GM19239 (cell line): Measurements from ENCODE around the gene ATP6V1B1.

ENCODE experiments used
- DNase-seq: peaks from one replicate; pipeline ENCODE4 v3.0.0; 2011; ENCODE audit warnings: low spot score; ENCODE audit not compliant: insufficient read length
- FAIRE-seq: peaks from 2 replicates; lab custom pipeline; 2011; peaks lifted over from hg19 to GRCh38; lab: Jason Lieb, UNC

The ATP6V1B1 gene

DNA sequence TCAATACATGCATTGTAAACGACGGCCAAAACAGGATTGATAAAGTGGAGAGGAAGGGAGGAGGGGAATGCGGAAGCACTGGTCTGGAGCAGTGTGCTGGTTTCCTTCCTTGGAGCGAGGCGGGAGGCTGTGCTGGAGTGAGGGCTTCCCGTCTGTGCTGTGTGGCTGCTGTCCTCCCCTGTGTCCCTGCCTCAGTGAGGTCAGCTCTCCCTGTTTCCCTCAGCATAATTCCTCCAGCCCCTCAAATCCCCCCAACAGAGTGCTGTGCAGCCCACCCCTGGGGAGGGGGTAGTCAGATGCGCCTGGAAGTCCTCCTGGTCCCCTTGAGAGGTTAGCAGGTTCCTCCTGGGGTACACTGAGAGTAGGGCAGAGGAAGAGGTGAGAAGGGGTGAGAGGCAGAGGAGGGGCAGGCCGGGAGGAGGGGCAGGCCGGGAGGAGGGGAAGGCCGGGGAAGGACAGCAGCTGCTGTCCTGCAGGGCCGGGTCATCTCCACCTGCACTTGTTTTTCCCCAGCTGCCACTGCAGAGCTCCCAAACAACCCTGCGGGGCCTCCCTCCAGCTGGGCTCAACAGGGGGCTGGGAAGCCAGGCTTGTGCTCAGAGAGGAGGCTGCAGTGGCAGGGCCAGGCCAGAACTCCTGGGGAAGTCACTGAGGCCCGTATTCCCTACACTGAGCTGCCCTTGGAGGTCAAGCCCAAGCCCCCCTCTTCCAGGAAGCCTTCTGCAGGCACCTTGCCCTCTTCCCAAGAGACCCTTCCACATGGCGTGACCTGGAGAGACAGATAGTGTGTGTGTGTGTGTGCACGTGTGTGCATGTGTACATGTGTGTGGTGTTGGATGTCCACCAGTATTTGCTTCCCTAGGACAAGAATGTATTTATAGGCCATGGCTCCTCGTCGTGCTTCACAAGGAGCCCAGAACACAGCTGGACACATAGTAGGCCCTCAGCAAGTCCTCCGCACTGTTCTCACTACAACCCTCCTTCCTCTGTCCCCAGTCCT lies 13.2 kb upstream of the ATP6V1B1 start:
- FAIRE-seq (no peak), DNase-seq (no peak)

DNA sequence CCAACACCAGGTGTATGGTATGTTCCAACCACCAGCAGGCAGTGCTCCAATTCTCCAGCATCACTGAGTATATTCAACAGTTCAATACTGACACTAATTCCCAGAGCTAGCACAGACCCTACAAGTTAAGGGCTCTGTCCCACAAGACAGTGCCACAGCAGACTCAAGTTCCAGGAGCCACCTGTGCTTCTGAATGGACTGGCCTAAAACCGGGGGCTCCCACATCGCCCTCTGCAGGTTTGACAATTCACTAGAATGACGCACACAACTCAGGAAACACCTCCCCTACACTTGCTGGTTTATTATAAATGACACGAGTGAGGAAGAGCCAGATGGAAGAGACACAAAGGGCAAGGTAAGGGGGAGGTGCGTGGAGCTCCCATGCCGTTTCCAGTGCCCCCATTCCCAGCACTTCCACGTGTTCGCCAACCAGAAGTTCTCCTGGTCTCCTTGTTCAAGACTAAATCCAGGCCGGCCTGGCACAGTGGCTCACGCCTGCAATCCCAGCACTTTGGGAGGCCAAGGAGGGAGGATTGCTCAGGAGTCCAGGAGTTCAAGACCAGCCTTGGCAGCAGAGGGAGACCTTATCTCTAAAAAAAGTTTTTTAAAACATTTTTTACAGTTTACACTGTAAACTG lies 12.2 kb upstream of the ATP6V1B1 start:
- DNase-seq, result no peak
- FAIRE-seq, result no peak

- FAIRE-seq, result no peak
- no peak for DNase-seq
Measured at GRCh38 chr2:70926042-70926441, 9.7 kb upstream of the ATP6V1B1 start.

DNA sequence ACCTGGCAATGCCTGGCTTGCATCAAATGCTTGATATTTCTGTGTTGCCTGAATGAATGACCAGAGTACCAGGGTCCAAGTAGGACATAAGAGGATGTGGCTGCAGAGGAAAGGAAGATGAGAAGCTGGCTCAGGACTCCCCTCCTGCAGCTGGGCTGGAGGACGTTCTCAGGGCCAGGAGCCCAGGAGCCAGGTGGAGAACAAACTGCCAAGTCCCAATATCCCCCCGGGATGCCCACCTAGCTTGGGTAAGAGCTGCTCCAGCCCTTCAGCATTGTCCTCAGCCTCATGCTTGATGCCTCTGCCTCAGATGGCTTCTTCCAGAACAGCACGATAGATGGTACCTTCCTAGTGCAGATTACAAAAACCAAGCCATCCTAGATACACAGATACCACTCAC lies 8.6 kb upstream of the ATP6V1B1 start:
- DNase-seq, result no peak
- no peak for FAIRE-seq

DNA sequence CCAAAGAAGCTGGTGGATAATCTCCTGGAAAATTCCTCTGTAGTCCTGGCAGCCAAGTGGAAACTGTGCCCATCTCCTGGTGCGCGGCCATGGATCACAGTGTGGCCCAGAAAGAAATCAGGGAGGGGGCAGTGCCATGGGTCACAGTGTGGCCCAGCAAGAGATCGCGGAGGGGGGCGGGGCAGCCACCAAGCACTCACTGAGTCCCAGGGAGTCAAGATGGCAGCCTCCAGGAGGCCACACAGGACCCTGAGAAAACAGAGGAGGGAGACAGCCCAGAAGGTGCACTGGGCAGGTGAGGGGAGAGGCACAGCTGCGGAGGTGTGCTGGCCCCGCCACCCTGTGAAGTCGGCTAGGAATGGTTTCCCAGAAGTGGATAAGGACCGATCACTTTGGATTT lies 8.1 kb upstream of the ATP6V1B1 start:
- DNase-seq (no peak), FAIRE-seq (no peak)

GRCh38 chr2:70928366-70928765 lies 7.3 kb upstream of the ATP6V1B1 start:
- no peak for DNase-seq
- FAIRE-seq, result no peak

DNA sequence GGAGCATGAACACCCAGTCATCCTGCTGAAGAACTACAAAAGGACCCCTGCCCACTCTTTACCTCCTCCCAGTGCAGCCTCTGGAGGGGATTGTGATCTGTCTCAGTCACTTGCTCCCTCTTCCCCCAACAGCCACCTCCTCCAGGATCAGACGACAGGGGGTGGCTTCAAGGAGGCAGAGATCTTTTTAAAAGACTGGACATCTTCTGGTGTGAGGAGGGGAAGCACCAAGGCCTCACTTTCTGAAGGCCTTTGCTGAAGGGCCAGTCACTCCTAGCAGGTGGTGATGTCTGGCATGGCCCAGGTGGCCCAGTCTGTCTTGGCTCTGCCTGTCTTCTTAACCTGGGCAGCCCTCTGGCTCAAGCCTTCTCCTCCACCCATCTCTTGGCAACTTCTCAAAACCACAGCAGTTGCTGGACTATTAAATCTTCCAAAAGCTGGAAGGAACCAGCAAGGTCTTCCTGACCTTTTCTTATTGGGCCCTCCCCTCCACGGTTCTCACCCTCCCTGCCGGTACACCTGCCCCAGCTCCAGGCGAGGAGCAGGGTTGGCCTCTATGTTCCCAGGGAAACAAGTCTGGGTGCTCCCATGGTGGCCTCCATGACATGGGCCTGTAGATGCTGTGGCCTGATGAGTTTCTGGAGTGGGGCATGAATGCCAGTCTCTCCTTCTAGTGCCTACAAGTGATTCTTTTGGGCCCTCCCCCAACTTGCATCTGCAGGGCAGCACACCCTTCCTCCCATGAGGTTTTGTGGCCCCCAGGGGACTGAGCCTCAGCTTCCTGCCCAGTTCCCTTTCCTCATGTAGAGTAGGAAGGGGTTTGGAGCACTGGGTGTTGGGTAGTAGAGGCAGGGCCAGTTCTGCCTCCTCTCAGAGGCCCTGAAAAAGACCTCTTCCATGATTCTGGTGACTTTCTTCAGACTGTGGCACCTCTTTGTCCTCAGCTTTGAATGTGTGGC lies 5.0 kb upstream of the ATP6V1B1 start:
- DNase-seq (no peak), FAIRE-seq (no peak)

GRCh38 chr2:70931376-70932000 lies 4.2 kb upstream of the ATP6V1B1 start:
- DNase-seq (no peak), FAIRE-seq (no peak)

- DNase-seq (no peak), FAIRE-seq (no peak)
Measured at GRCh38 chr2:70932631-70933230, 3.0 kb upstream of the ATP6V1B1 start.

- FAIRE-seq (no peak), DNase-seq (no peak)
Measured at GRCh38 chr2:70934981-70935380, 719 bp upstream of the ATP6V1B1 start.

- DNase-seq (no peak), FAIRE-seq (no peak)
Measured at GRCh38 chr2:70936165-70936978, 672 bp downstream of the ATP6V1B1 start.

- FAIRE-seq (no peak), DNase-seq (no peak)
Measured at GRCh38 chr2:70936979-70937811, 1.5 kb downstream of the ATP6V1B1 start.

- FAIRE-seq (no peak), DNase-seq (no peak)
Measured at GRCh38 chr2:70937866-70938585, 2.3 kb downstream of the ATP6V1B1 start.

DNA sequence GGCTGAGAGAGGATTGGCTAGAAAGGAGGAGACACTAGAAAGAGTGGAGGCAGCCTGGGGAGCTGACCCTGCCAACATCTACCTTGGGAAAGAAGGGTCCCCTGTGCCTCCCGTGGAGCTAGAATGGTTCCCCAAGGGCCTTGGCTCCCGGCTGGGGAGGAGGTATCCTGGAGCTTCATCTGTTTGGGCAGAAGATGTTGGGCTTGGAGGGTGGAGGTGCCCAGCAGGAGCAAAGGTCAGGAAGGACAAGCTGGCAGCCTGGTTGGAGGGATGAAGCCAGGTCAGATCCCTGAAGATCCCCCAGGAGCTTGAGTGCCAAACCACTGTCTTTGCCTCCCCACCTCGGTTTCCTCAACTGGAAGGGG lies 2.9 kb downstream of the ATP6V1B1 start:
- no peak for FAIRE-seq

DNA sequence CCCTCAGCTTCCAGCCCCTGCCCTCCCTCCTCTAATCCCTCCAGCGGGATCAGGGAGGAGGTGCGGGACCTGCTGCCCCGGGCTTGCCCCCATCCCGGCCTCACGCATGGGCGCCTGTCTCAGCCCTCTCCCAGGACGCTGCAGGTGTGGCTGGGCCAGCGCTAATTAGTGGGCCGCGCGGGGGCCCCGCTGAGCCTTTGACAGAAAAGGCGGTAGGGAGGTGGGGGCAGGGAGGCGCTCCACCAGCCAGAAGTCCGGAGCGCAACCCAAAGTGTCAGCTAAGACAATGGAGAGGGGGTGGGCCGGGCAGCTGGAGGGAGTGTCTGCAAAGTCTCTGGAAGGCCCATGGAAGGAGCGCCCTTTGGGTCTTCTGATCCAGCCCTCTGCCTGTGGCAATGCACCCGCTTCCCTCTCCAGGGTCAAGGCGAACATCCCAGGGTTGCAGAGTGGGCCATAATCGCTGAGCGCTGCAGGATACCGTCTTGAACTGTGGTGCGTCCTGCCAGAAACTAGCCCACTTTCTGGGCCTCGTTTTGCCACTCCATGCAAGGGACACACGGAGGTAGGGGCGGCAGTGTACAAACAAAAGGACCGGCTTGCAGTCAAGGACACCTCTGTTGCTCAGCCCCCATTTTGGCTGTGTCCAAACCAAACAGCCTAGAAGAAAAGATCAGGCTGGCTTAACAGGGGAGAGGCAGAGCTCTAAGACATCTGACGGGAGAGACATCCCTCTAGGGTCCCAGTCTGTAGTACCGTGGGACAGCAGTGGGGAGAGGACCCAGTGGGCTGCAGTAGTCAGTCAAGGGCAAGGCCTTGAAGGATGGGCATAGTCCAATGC lies 3.5 kb downstream of the ATP6V1B1 start:
- FAIRE-seq, result no peak
- no peak for DNase-seq

More for the DNA sequence above, 2.9 kb downstream of the ATP6V1B1 start:
- DNase-seq, result no peak

- FAIRE-seq, result no peak
- DNase-seq, result no peak
Measured at GRCh38 chr2:70939839-70940580, 4.3 kb downstream of the ATP6V1B1 start.
